Subcutaneous adipose tissue (tissue), 4 donors: Measurements from ENCODE around the gene EYS. TPM values are rescaled to one million over a fixed set of nuclear protein-coding genes. Genes with fewer than 3 reads are reported as not detected.

Experiments
- CTCF ChIP-seq: fragments of 450-650 bp; IDR thresholded peaks from one replicate; pipeline ENCODE4 v1.5.1; 2016; ENCODE audit warnings: low read depth, mild to moderate bottlenecking, control low read depth, antibody characterized with exemption, moderate library complexity
- total RNA-seq, 4 donors: library from RNA; depleted of rRNA; stranded (reverse); fragments of >200 nt; gene quantifications; one replicate each; pipeline ENCODE4 v1.1.0, GENCODE V29; 2016

The EYS gene
- total RNA-seq, 4 donors from 2014 or later = 0.17 to 3.8 (median 0.82) TPM

- no peak for TF ChIP-seq CTCF
Measured at GRCh38 chr6:65155083-65155482, 551.9 kb downstream of the EYS start.

DNA sequence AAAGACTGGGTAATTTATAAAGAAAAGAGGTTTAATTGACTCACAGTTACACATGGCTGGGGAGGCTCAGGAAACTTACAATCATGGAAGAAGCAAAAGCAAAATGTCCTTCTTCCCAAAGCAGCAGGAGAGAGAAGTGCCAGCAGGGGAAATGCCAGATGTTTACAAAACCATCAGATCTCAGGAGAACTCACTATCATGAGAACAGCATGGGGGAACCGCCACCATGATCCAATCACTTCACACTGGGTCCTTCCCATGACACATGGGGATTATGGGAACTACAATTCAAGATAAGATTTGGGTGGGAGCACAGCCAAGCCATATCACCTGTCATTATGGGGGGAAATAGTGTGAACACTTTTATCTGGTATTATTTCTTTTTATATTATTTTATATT is 557.2 kb downstream of the EYS start:
- no peak for TF ChIP-seq CTCF

GRCh38 chr6:65148839-65149238 is 558.2 kb downstream of the EYS start:
- TF ChIP-seq CTCF = no peak

- TF ChIP-seq CTCF = no peak
Measured at GRCh38 chr6:65135567-65135966, 571.5 kb downstream of the EYS start.

- TF ChIP-seq CTCF = no peak
Measured at GRCh38 chr6:65126667-65127066, 580.4 kb downstream of the EYS start.

DNA sequence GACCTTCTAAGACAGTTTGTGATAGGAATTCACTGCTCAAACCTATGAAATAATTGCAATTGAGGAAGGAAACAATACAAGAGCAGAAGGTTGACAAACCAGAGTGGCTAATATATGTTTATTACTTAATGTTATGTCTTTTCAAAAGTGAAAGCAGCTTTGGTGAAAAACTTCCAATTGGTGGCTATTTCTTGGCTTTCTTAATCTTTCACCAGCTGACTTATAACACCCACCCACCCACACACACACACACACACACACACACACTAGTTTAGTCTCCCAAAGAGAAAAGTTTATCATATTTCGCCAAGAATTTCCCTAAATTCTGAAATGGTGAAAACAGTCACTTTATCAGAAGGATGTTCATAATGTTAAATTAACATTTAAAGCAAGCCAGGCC is 583.5 kb downstream of the EYS start:
- no peak for TF ChIP-seq CTCF

- TF ChIP-seq CTCF = no peak
Measured at GRCh38 chr6:65117817-65118409, 589.1 kb downstream of the EYS start.
